G401 (cell line): ENCODE results near the gene BORCS6. TPM values are rescaled to one million over a fixed set of nuclear protein-coding genes. Genes with fewer than 3 reads are reported as not detected.
A peak's percentile ranks its signal among the peaks of the same experiment; 100 is the strongest.

Experiments
- DNase-seq: peaks from one replicate; pipeline ENCODE4 v3.0.0-alpha.2; 2015; ENCODE audit warnings: low spot score
- in situ Hi-C: cut with HindIII; loops from 2 replicates; pipeline ENCODE4 v1.10.0; 2016; ENCODE audit warnings: low sequenced_read_pairs, mixed read lengths
- total RNA-seq: library from RNA; depleted of rRNA; stranded (reverse); fragments of >200 nt; shearing (Covaris generic); gene quantifications from 2 replicates; pipeline ENCODE4 v1.2.3, GENCODE V29; 2014; rRNA removed

Gene BORCS6
- 24.3 and 25.6 TPM in 2 replicates for total RNA-seq

- in situ Hi-C loops = loop anchor here (5.0 kb wide), 1 partner anchor 68 kb away; the partner anchor contains the start of gene HES7
- DNase-seq = peak; percentile 100
Observed at GRCh38 chr17:8189711-8190477, at the start of gene BORCS6. Gene BORCS6, minus strand, starts transcription at chr17:8190180. Its CDS starts 40 bp downstream, at chr17:8190140.

- DNase-seq = no peak
- in situ Hi-C loops = no loop called here
Observed at GRCh38 chr17:8237886-8238285, 47.9 kb upstream of the BORCS6 start.

- in situ Hi-C loops = no loop called here
- DNase-seq = no peak
Observed at GRCh38 chr17:8237175-8237574, 47.2 kb upstream of the BORCS6 start.

- in situ Hi-C loops = no loop called here
Observed at GRCh38 chr17:8235676-8236075, 45.7 kb upstream of the BORCS6 start.

GRCh38 chr17:8234361-8235270 is 44.6 kb upstream of the BORCS6 start:
- DNase-seq = no peak
- in situ Hi-C loops = no loop called here

More at GRCh38 chr17:8235676-8236075, 45.7 kb upstream of the BORCS6 start:
- DNase-seq = no peak

GRCh38 chr17:8231701-8232100 is 41.7 kb upstream of the BORCS6 start:
- no peak for DNase-seq
- in situ Hi-C loops = no loop called here

- DNase-seq = no peak
Observed at GRCh38 chr17:8227238-8227581, 37.2 kb upstream of the BORCS6 start.

GRCh38 chr17:8226536-8227237 is 36.7 kb upstream of the BORCS6 start:
- in situ Hi-C loops = no loop called here
- peak; percentile 86 for DNase-seq

More at GRCh38 chr17:8227238-8227581, 37.2 kb upstream of the BORCS6 start:
- in situ Hi-C loops = no loop called here

GRCh38 chr17:8225813-8226535 is 36.0 kb upstream of the BORCS6 start:
- in situ Hi-C loops = no loop called here
- peak; percentile 73 for DNase-seq

- DNase-seq = no peak
- in situ Hi-C loops = no loop called here
Observed at GRCh38 chr17:8224891-8225812, 35.2 kb upstream of the BORCS6 start.

- in situ Hi-C loops = no loop called here
- peak; percentile 65 for DNase-seq
Observed at GRCh38 chr17:8223356-8224126, 33.6 kb upstream of the BORCS6 start.

- peak; percentile 96 for DNase-seq
Observed at GRCh38 chr17:8222630-8223355, 32.8 kb upstream of the BORCS6 start.

GRCh38 chr17:8222380-8222629 is 32.3 kb upstream of the BORCS6 start:
- no peak for DNase-seq
- in situ Hi-C loops = no loop called here

More at GRCh38 chr17:8222630-8223355, 32.8 kb upstream of the BORCS6 start:
- in situ Hi-C loops = no loop called here

GRCh38 chr17:8221663-8222379 is 31.8 kb upstream of the BORCS6 start:
- in situ Hi-C loops = no loop called here
- DNase-seq = peak; percentile 96

GRCh38 chr17:8220783-8221662 is 31.0 kb upstream of the BORCS6 start:
- DNase-seq = peak; percentile 97
- in situ Hi-C loops = no loop called here
